OCI-LY3 (cell line): ENCODE data around the gene SLC7A6OS.

Experiments used
- EZH2phosphoT487 ChIP-seq: fragments of 200-600 bp; shearing (Covaris generic); IDR thresholded peaks from 2 replicates; pipeline ENCODE4 v1.6.1; 2018; ENCODE audit warnings: antibody characterized with exemption, mixed run types, low read depth
- TF ChIP-seq, protein P1 (sequence below): fragments of 200-600, 300-600 bp; sonication (generic); IDR thresholded peaks from 2 replicates; pipeline ENCODE4 v1.5.1; 2014; ENCODE audit warnings: antibody characterized with exemption, low read length, low read depth

DNA sequence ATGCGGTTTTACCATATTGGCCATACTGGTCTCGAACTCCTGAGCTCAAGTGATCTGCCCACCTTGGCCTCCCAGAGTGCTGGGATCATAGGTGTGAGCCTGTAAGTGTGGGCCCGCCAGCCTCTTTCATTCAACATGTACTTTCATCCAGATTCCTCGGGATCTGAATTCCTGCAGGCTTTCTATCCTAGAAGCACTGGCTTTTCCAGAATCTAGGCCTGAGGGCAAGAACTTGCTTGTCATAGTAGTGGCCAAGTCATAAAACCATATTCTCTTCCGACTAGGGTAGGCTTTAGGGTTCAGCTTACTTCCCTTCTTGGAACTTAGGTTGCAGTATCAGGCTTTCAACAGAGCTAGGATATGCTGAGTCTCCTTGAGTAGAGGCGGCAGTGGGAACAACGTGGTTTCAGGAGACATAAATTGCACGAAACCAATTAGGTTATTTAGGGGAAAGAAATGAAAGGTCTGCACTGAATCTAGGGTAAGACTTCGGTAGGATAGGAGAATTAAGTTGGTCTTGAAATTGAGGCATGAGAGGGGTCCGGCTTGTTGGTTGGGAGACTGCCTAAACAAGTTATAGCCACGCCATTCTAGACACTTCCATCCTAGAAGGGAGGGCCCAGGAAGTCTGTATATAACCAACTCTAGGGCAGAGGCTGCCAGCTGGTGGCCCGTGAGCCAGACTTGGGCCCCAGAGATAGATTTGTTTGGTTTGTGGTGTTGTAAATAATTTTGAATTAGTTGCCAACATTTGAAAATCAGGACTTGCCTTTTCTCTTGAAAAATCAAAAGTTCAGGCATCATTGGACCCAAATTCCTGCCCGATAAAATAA, 30.8 kb downstream of the SLC7A6OS start:
- TF ChIP-seq, protein P1, sequence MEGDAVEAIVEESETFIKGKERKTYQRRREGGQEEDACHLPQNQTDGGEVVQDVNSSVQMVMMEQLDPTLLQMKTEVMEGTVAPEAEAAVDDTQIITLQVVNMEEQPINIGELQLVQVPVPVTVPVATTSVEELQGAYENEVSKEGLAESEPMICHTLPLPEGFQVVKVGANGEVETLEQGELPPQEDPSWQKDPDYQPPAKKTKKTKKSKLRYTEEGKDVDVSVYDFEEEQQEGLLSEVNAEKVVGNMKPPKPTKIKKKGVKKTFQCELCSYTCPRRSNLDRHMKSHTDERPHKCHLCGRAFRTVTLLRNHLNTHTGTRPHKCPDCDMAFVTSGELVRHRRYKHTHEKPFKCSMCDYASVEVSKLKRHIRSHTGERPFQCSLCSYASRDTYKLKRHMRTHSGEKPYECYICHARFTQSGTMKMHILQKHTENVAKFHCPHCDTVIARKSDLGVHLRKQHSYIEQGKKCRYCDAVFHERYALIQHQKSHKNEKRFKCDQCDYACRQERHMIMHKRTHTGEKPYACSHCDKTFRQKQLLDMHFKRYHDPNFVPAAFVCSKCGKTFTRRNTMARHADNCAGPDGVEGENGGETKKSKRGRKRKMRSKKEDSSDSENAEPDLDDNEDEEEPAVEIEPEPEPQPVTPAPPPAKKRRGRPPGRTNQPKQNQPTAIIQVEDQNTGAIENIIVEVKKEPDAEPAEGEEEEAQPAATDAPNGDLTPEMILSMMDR = no peak
- no peak for TF ChIP-seq EZH2phosphoT487
